Measurements from ENCODE around the gene MECP2.
"Not testable (repeated sequence)": the region's sequence is repeated elsewhere in the genome, so short reads cannot be mapped to it uniquely, and the experiment has no call there.

Gene MECP2

GRCh38 chrX:153993079-153993478, 104.4 kb downstream of the MECP2 start:
- DNase-seq (ENCODE audit: low read depth in 3 of 3) = no peak

GRCh38 chrX:153992180-153992579, 105.3 kb downstream of the MECP2 start:
- no peak for DNase-seq (ENCODE audit: low read depth in 3 of 3)

GRCh38 chrX:153991013-153991580, 106.4 kb downstream of the MECP2 start:
- no peak for DNase-seq (ENCODE audit: low read depth in 3 of 3)

GRCh38 chrX:153989973-153990655, 107.4 kb downstream of the MECP2 start:
- DNase-seq (ENCODE audit: low read depth in 3 of 3) = no peak

- no peak for DNase-seq (ENCODE audit: low read depth in 3 of 3)
These were observed 109.0 kb downstream of the MECP2 start for GRCh38 chrX:153988493-153988892.

- DNase-seq (ENCODE audit: low read depth in 3 of 3) = no peak
These were observed 113.0 kb downstream of the MECP2 start for GRCh38 chrX:153984351-153985178.

- DNase-seq (ENCODE audit: low read depth in 3 of 3) = no peak
These were observed 114.2 kb downstream of the MECP2 start for GRCh38 chrX:153983321-153983801.

GRCh38 chrX:153981771-153982533, 115.6 kb downstream of the MECP2 start:
- DNase-seq (ENCODE audit: low read depth in 3 of 3) = peak in 1 of 3 experiments; percentile 40

GRCh38 chrX:153981231-153981630, 116.3 kb downstream of the MECP2 start:
- no peak for DNase-seq (ENCODE audit: low read depth in 3 of 3)

GRCh38 chrX:153980394-153980793, 117.1 kb downstream of the MECP2 start:
- not testable (repeated sequence) for DNase-seq (ENCODE audit: low read depth in 3 of 3)

- DNase-seq (ENCODE audit: low read depth in 3 of 3) = no peak
These were observed 122.7 kb downstream of the MECP2 start for GRCh38 chrX:153974726-153975286.

GRCh38 chrX:153974003-153974725, 123.4 kb downstream of the MECP2 start:
- DNase-seq (ENCODE audit: low read depth in 3 of 3) = no peak

- DNase-seq (ENCODE audit: low read depth in 3 of 3) = no peak
These were observed 124.2 kb downstream of the MECP2 start for GRCh38 chrX:153973127-153974002.

GRCh38 chrX:153972368-153973126, 125.0 kb downstream of the MECP2 start, which contains the start of gene TMEM187:
Gene TMEM187, plus strand, starts transcription at chrX:153972754. Its CDS starts 9,309 bp downstream, at chrX:153982063.
- DNase-seq (ENCODE audit: low read depth in 3 of 3) = peak; percentile 63 to 76 (median 75)
